ENCODE measurements around the gene PCLO. TPM values are rescaled to one million over a fixed set of nuclear protein-coding genes. Genes with fewer than 3 reads are reported as not detected.

The PCLO gene
- total and polyA plus RNA-seq, 4 donors = 0.04 to 1.1 (median 0.48) TPM

GRCh38 chr7:82926477-82926876 lies 236.2 kb downstream of the PCLO start:
- H3K4me3 ChIP-seq (ENCODE audit: low read depth in 1 of 3, low read length in 3 of 3) = no peak overlapping the region
- no peaks in the 10 kb centered on the region for H3K36me3 ChIP-seq (ENCODE audit: control insufficient read depth in 4 of 4, insufficient read depth in 3 of 4, low read depth in 1 of 4, low read length in 3 of 4)
- TF ChIP-seq GABPA (IDR thresholded peaks at IDR 0.05 in 1 of 2, conservative IDR thresholded peaks at IDR 0.05 in 1 of 2) = no peak
- no peak for TF ChIP-seq MAX (IDR thresholded peaks at IDR 0.05)
- no peak for TF ChIP-seq SP1 (IDR thresholded peaks at IDR 0.05)
- TF ChIP-seq HNF4G (IDR thresholded peaks at IDR 0.05) = no peak
- no peak for TF ChIP-seq RAD21 (IDR thresholded peaks at IDR 0.05)
- no peak for TF ChIP-seq RXRA (IDR thresholded peaks at IDR 0.05)
- no peak for TF ChIP-seq TAF1 (conservative IDR thresholded peaks at IDR 0.05)
- no peak for TF ChIP-seq JUND (IDR thresholded peaks at IDR 0.05)
- no peak for TF ChIP-seq FOXA1 (IDR thresholded peaks at IDR 0.05)
- no peak for TF ChIP-seq EGR1 (IDR thresholded peaks at IDR 0.05; ENCODE audit: low read depth in 2 of 2)
- no peak for TF ChIP-seq FOXA2 (IDR thresholded peaks at IDR 0.05)
- no peak for TF ChIP-seq CTCF (IDR thresholded peaks at IDR 0.05; ENCODE audit: low read depth, low read length, missing input control)
- H3K9ac ChIP-seq (ENCODE audit: low read depth in 1 of 2, low read length in 2 of 2) = no peak overlapping the region
- no peaks in the 10 kb centered on the region for H3K4me1 ChIP-seq (ENCODE audit: control insufficient read depth in 4 of 4, insufficient read depth in 4 of 4, low read length in 3 of 4)
- H3K27me3 ChIP-seq (ENCODE audit: control insufficient read depth in 4 of 4, insufficient read depth in 4 of 4, low read length in 3 of 4) = no peaks in the 10 kb centered on the region
- no peak for DNase-seq (ENCODE audit: low spot score)
- 82% methylated on average over 2 of the region's 2 CpGs for WGBS
- H3K9me3 ChIP-seq (ENCODE audit: control insufficient read depth in 4 of 4, low read length in 3 of 4) = no peaks in the 10 kb centered on the region
- H3K27ac ChIP-seq (ENCODE audit: low read depth in 1 of 2, low read length in 2 of 2) = no peak overlapping the region

GRCh38 chr7:82925331-82925730 lies 237.4 kb downstream of the PCLO start:
- no peak overlapping the region for H3K27ac ChIP-seq (ENCODE audit: low read depth in 1 of 2, low read length in 2 of 2)
- no peak overlapping the region for H3K9ac ChIP-seq (ENCODE audit: low read depth in 1 of 2, low read length in 2 of 2)
- no peaks in the 10 kb centered on the region for H3K27me3 ChIP-seq (ENCODE audit: control insufficient read depth in 4 of 4, insufficient read depth in 4 of 4, low read length in 3 of 4)
- no peaks in the 10 kb centered on the region for H3K4me1 ChIP-seq (ENCODE audit: control insufficient read depth in 4 of 4, insufficient read depth in 4 of 4, low read length in 3 of 4)
- TF ChIP-seq RAD21 (IDR thresholded peaks at IDR 0.05) = no peak
- TF ChIP-seq MAX (IDR thresholded peaks at IDR 0.05) = no peak
- TF ChIP-seq SP1 (IDR thresholded peaks at IDR 0.05) = no peak
- TF ChIP-seq CTCF (IDR thresholded peaks at IDR 0.05; ENCODE audit: low read depth, low read length, missing input control) = no peak
- no peak for TF ChIP-seq REST (IDR thresholded peaks at IDR 0.05)
- no peak for TF ChIP-seq ATF3 (IDR thresholded peaks at IDR 0.05)
- TF ChIP-seq JUND (IDR thresholded peaks at IDR 0.05) = no peak
- TF ChIP-seq FOXA2 (IDR thresholded peaks at IDR 0.05) = no peak
- no peak overlapping the region for H3K4me3 ChIP-seq (ENCODE audit: low read depth in 1 of 3, low read length in 3 of 3)
- DNase-seq (ENCODE audit: low spot score) = no peak
- H3K36me3 ChIP-seq (ENCODE audit: control insufficient read depth in 4 of 4, insufficient read depth in 3 of 4, low read depth in 1 of 4, low read length in 3 of 4) = no peaks in the 10 kb centered on the region
- no peaks in the 10 kb centered on the region for H3K9me3 ChIP-seq (ENCODE audit: control insufficient read depth in 4 of 4, low read length in 3 of 4)

Data from liver (tissue), 9 donors.